ENCODE results near the gene MRPL17.

DNA sequence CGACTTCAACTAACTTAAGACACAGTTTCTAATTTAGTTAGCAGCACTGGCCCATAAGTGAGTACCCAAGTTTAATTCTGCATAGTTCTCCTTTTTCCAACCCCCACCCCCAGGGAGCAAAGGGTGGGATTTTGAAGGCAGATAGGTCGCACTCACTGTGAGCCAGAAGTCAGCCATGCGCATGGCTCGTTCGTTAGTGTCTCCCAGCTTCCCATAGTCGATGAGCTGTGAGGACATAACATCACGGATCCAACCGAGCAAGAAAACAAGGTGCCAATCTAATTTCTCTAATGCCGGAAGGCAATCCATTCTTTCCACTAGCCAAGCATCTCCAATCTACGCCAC, 577 bp downstream of the MRPL17 start:
- TF ChIP-seq, protein P1, sequence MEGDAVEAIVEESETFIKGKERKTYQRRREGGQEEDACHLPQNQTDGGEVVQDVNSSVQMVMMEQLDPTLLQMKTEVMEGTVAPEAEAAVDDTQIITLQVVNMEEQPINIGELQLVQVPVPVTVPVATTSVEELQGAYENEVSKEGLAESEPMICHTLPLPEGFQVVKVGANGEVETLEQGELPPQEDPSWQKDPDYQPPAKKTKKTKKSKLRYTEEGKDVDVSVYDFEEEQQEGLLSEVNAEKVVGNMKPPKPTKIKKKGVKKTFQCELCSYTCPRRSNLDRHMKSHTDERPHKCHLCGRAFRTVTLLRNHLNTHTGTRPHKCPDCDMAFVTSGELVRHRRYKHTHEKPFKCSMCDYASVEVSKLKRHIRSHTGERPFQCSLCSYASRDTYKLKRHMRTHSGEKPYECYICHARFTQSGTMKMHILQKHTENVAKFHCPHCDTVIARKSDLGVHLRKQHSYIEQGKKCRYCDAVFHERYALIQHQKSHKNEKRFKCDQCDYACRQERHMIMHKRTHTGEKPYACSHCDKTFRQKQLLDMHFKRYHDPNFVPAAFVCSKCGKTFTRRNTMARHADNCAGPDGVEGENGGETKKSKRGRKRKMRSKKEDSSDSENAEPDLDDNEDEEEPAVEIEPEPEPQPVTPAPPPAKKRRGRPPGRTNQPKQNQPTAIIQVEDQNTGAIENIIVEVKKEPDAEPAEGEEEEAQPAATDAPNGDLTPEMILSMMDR (IDR thresholded peaks at IDR 0.05) = no peak
- TF ChIP-seq POLR2A (IDR thresholded peaks at IDR 0.05) = no peak

Measured in testis (tissue), 2 donors.